Endothelial cell of umbilical vein (primary cell): Measurements from ENCODE around the gene VSTM2B. TPM values are rescaled to one million over a fixed set of nuclear protein-coding genes. Genes with fewer than 3 reads are reported as not detected.

Source experiments
- BruUV-seq: library from RNA; stranded (reverse); fragments of 400-500 nt; replicated peaks from 2 replicates; lab custom pipeline; 2021; lab: Mats Ljungman, UMichigan
- CTCF ChIA-PET: fragments of 300-600, 350-600 bp; sonication (Branson Sonifier 250); formaldehyde crosslinking; loops from one replicate; lab custom pipeline; 2021; ENCODE audit warnings: antibody characterized with exemption, inconsistent platforms; lab: Charles Lee
- POLR2A ChIA-PET: fragments of 300-600, 350-600 bp; sonication (Branson Sonifier 250); formaldehyde crosslinking; loops from one replicate; lab custom pipeline; 2021; ENCODE audit warnings: antibody characterized with exemption, inconsistent platforms; lab: Charles Lee
- DNase-seq: peaks from one replicate; pipeline ENCODE4 v3.0.0-alpha.2; 2011; ENCODE audit warnings: low read depth, low spot score
- FAIRE-seq: peaks from 2 replicates; lab custom pipeline; 2011; peaks lifted over from hg19 to GRCh38; lab: Jason Lieb, UNC
- H2AFZ ChIP-seq: 2 replicates; pipeline ENCODE4 v1.6.0; 2012; ENCODE audit warnings: low read depth, low read length, control low read depth, inconsistent platforms
- H3K27ac ChIP-seq: 2 replicates; pipeline ENCODE4 v1.5.1; 2011; ENCODE audit warnings: low read depth, mild to moderate bottlenecking, control low read depth, low read length, moderate library complexity; ENCODE audit not compliant: insufficient read depth
- H3K27me3 ChIP-seq, 2 experiments: 2 replicates each; pipeline versions ENCODE4 v1.6.0 to v1.6.1; 2011; ENCODE audit warnings: low read length in 2 of 2, mixed read lengths in 1 of 2; ENCODE audit not compliant: control insufficient read depth in 2 of 2, insufficient read depth in 2 of 2
- H3K36me3 ChIP-seq, 2 experiments: 2 replicates in 1 of 2; 3 replicates in 1 of 2; pipeline ENCODE4 v1.5.1; 2011; ENCODE audit warnings: low read length in 2 of 2, mild to moderate bottlenecking in 1 of 2, moderate library complexity in 1 of 2; ENCODE audit not compliant: control insufficient read depth in 2 of 2, insufficient read depth in 2 of 2; ENCODE audit errors: extremely low read depth in 1 of 2
- H3K4me1 ChIP-seq: 3 replicates; pipeline ENCODE4 v1.5.1; 2011; ENCODE audit warnings: mild to moderate bottlenecking, low read length; ENCODE audit not compliant: control insufficient read depth, insufficient read depth; ENCODE audit errors: extremely low read depth
- H3K4me2 ChIP-seq: 2 replicates; pipeline ENCODE4 v1.6.1; 2011; ENCODE audit warnings: low read length, control low read depth, mixed read lengths; ENCODE audit not compliant: insufficient read depth
- H3K4me3 ChIP-seq, 3 experiments: fragments of 200-600 bp in 1 of 3; sonication (generic), shearing (Covaris generic) in 1 of 3; replicated peaks in 1 of 3; 2 replicates each; pipeline ENCODE4 v1.5.1; 2011 to 2016; ENCODE audit warnings: control low read depth in 3 of 3, low read length in 3 of 3, mild to moderate bottlenecking in 2 of 3, inconsistent platforms in 1 of 3, low read depth in 1 of 3, moderate library complexity in 1 of 3; ENCODE audit not compliant: insufficient read depth in 1 of 3
- H3K79me2 ChIP-seq: 2 replicates; pipeline ENCODE4 v1.6.0; 2012; ENCODE audit warnings: low read length, inconsistent platforms; ENCODE audit not compliant: control insufficient read depth, insufficient read depth
- H3K9ac ChIP-seq: replicated peaks from 2 replicates; pipeline ENCODE3; 2011; ENCODE audit warnings: low read length, control low read depth; ENCODE audit not compliant: insufficient read depth; ENCODE audit errors: extremely low read depth
- H3K9me1 ChIP-seq: replicated peaks from 3 replicates; pipeline ENCODE4 v1.6.0; 2011; ENCODE audit warnings: mild to moderate bottlenecking, low read length; ENCODE audit not compliant: control insufficient read depth, insufficient read depth; ENCODE audit errors: extremely low read depth
- H3K9me3 ChIP-seq: replicated peaks from 2 replicates; pipeline ENCODE4 v1.5.1; 2012; ENCODE audit warnings: low read length, inconsistent platforms; ENCODE audit not compliant: control insufficient read depth, insufficient read depth
- H4K20me1 ChIP-seq: replicated peaks from 2 replicates; pipeline ENCODE3; 2011; ENCODE audit warnings: mild to moderate bottlenecking, low read length; ENCODE audit not compliant: control insufficient read depth, insufficient read depth; ENCODE audit errors: extremely low read depth
- EZH2 ChIP-seq: IDR thresholded peaks from 2 replicates; pipeline ENCODE4 v1.6.1; 2012; ENCODE audit warnings: borderline replicate concordance, low read depth, mild to moderate bottlenecking, moderate library complexity, low read length, inconsistent platforms; ENCODE audit not compliant: severe bottlenecking
- FOS ChIP-seq: IDR thresholded peaks from 2 replicates; pipeline ENCODE4 v1.6.1; 2011; ENCODE audit warnings: mild to moderate bottlenecking, low read length, moderate library complexity, borderline replicate concordance; ENCODE audit not compliant: insufficient read depth
- GATA2 ChIP-seq: IDR thresholded peaks from 2 replicates; pipeline ENCODE4 v1.7.0; 2011; ENCODE audit warnings: low read depth, mild to moderate bottlenecking, moderate library complexity, mixed read lengths, low read length; ENCODE audit not compliant: insufficient read length, insufficient read depth
- JUN ChIP-seq: IDR thresholded peaks from 2 replicates; pipeline ENCODE4 v1.6.1; 2011; ENCODE audit warnings: borderline replicate concordance, low read depth; ENCODE audit not compliant: insufficient read length, insufficient read depth
- MYC ChIP-seq: IDR thresholded peaks from one replicate; pipeline ENCODE4 v1.6.1; 2011; ENCODE audit warnings: mild to moderate bottlenecking, low read depth, low read length
- POLR2A ChIP-seq: IDR thresholded peaks from 2 replicates; pipeline ENCODE4 v1.6.1; 2012; ENCODE audit warnings: low read depth, mild to moderate bottlenecking, control low read depth, low read length
- POLR2AphosphoS5 ChIP-seq: IDR thresholded peaks from 2 replicates; pipeline ENCODE4 v1.6.1; 2012; ENCODE audit warnings: low read depth, mild to moderate bottlenecking, control low read depth, low read length, moderate library complexity; ENCODE audit not compliant: insufficient read depth
- dilution Hi-C: fragments of 300-500 bp; cut with MboI; formaldehyde crosslinking; loops from one replicate; pipeline ENCODE4 v1.15.0; 2019; ENCODE audit warnings: low sequenced_read_pairs; ENCODE audit not compliant: extremely low pct_ligation_motif_present
- intact Hi-C: fragments of 100-400 bp; cut with micrococcal nuclease; formaldehyde crosslinking; loops from one replicate; pipeline ENCODE4 v1.10.0; 2022
- polyA plus RNA-seq, 4 experiments: library from polyadenylated mRNA; depleted of rRNA in 3 of 4; stranded (reverse) in 3 of 4; unstranded in 1 of 4; fragments of >200 nt; gene quantifications; 2 replicates each; pipeline versions ENCODE4 v1.2.1 to v1.2.3, GENCODE V29; 2011 to 2012; ENCODE audit warnings: missing spikeins in 1 of 4
- total RNA-seq: library from RNA; stranded (reverse); gene quantifications from 2 replicates; pipeline ENCODE4 v1.2.3, GENCODE V29; 2021
- TF ChIP-seq, protein P1 (sequence below), 2 donors: IDR thresholded peaks; 1 replicate in 1 of 2; 2 replicates in 1 of 2; pipeline ENCODE4 v1.5.1; 2011; ENCODE audit warnings: low read length in 2 of 2, mild to moderate bottlenecking in 2 of 2, moderate library complexity in 2 of 2, control low read depth in 1 of 2, inconsistent platforms in 1 of 2, low read depth in 1 of 2; ENCODE audit not compliant: insufficient read depth in 1 of 2; ENCODE audit errors: extremely low read depth in 1 of 2
- TF ChIP-seq, protein P2 (sequence below): IDR thresholded peaks from 2 replicates; pipeline ENCODE4 v1.6.1; 2011; ENCODE audit not compliant: insufficient read depth, insufficient read length

The VSTM2B gene
- total and polyA plus RNA-seq, 2 donors (not counting 3 experiments of a cell fraction or from before 2014, with no cell fraction given): not detected

DNA sequence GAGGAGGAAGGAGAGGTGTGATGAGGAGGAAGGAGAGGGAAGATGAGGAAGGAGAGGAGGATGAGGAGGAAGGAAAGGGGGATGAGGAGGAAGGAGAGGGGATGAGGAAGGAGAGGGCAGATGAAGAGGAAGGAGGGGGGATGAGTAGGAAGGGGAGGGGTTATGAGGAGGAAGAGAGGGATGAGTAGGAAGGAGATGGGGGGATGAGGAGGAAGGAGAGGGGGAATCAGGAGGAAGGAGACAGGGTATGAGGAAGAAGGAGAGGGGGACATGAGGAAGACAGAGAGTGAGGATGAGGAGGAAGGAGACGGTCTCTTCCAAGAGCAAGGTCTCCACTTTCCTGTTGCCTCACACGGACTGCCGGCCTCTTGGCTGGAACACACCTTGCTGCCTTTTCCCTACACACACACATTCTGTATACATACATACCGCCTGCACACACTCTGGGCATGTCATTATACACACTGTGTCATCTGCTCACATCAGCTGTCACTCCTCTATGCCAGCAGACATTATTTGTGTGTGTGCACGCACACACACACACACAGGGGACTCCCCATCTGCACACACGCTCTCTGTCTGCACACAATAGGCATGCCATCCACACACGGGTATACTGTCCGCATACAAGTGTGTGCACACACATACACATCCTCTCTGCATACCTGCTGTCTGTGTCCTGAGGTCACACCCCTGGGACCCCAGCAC is 11.1 kb upstream of the VSTM2B start:
- TF ChIP-seq GATA2 (no peak), JUN (no peak), FOS (no peak), POLR2AphosphoS5 (no peak), MYC (no peak), EZH2 (no peak), POLR2A (no peak)
- TF ChIP-seq, protein P1, sequence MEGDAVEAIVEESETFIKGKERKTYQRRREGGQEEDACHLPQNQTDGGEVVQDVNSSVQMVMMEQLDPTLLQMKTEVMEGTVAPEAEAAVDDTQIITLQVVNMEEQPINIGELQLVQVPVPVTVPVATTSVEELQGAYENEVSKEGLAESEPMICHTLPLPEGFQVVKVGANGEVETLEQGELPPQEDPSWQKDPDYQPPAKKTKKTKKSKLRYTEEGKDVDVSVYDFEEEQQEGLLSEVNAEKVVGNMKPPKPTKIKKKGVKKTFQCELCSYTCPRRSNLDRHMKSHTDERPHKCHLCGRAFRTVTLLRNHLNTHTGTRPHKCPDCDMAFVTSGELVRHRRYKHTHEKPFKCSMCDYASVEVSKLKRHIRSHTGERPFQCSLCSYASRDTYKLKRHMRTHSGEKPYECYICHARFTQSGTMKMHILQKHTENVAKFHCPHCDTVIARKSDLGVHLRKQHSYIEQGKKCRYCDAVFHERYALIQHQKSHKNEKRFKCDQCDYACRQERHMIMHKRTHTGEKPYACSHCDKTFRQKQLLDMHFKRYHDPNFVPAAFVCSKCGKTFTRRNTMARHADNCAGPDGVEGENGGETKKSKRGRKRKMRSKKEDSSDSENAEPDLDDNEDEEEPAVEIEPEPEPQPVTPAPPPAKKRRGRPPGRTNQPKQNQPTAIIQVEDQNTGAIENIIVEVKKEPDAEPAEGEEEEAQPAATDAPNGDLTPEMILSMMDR (IDR thresholded peaks at IDR 0.05; ENCODE audit: extremely low read depth in 1 of 2, insufficient read depth in 1 of 2, low read depth in 1 of 2, low read length in 2 of 2): no peak
- TF ChIP-seq, protein P2, sequence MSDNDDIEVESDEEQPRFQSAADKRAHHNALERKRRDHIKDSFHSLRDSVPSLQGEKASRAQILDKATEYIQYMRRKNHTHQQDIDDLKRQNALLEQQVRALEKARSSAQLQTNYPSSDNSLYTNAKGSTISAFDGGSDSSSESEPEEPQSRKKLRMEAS: no peak
- intact Hi-C loops: no loop called here
- dilution Hi-C loops: no loop called here
- no peak overlapping the region for H3K4me3 ChIP-seq
- H3K4me1 ChIP-seq: no peaks in the 10 kb centered on the region
- H2AFZ ChIP-seq: no peak overlapping the region
- peaks cover 2% of the 10 kb centered on the region for H3K9me3 ChIP-seq
- no peak overlapping the region for H3K4me2 ChIP-seq
- no peaks in the 10 kb centered on the region for H3K9me1 ChIP-seq
- no TSS peak for BruUV-seq
- DNase-seq: no peak
- H3K27ac ChIP-seq: no peak overlapping the region
- H4K20me1 ChIP-seq: no peaks in the 10 kb centered on the region
- FAIRE-seq: no peak
- no peaks in the 10 kb centered on the region for H3K36me3 ChIP-seq
- CTCF ChIA-PET: no interaction called here
- no peaks in the 10 kb centered on the region for H3K79me2 ChIP-seq
- H3K27me3 ChIP-seq: no peaks in the 10 kb centered on the region
- H3K9ac ChIP-seq: no peak overlapping the region
- POLR2A ChIA-PET: no interaction called here
